IPS-NIHi11 (cell line): ENCODE measurements around the gene HSPA4L.

Experiments
- DNase-seq: peaks from one replicate; pipeline ENCODE4 v3.0.0; 2012; ENCODE audit warnings: mixed read lengths, low spot score

The HSPA4L gene

GRCh38 chr4:127783955-127784770 is 2.0 kb downstream of the HSPA4L start:
- no peak for DNase-seq

GRCh38 chr4:127788517-127788916 is 6.4 kb downstream of the HSPA4L start:
- DNase-seq = peak; percentile 32

- no peak for DNase-seq
Measured at GRCh38 chr4:127791391-127791790, 9.3 kb downstream of the HSPA4L start.

- no peak for DNase-seq
Measured at GRCh38 chr4:127793528-127793927, 11.4 kb downstream of the HSPA4L start.

GRCh38 chr4:127799711-127800110 is 17.6 kb downstream of the HSPA4L start:
- no peak for DNase-seq

GRCh38 chr4:127809173-127809800 is 27.2 kb downstream of the HSPA4L start:
- DNase-seq = no peak

- no peak for DNase-seq
Measured at GRCh38 chr4:127810551-127810950, 28.4 kb downstream of the HSPA4L start.

- no peak for DNase-seq
Measured at GRCh38 chr4:127822430-127822829, 40.3 kb downstream of the HSPA4L start.

GRCh38 chr4:127828121-127828520 is 46.0 kb downstream of the HSPA4L start:
- DNase-seq = no peak

- DNase-seq = no peak
Measured at GRCh38 chr4:127829014-127829413, 46.9 kb downstream of the HSPA4L start.

GRCh38 chr4:127832585-127832984 is 50.5 kb downstream of the HSPA4L start:
- no peak for DNase-seq

- DNase-seq = peak; percentile 13
Measured at GRCh38 chr4:127843704-127844600, 61.8 kb downstream of the HSPA4L start.

GRCh38 chr4:127844601-127845116 is 62.5 kb downstream of the HSPA4L start:
- DNase-seq = no peak

- no peak for DNase-seq
Measured at GRCh38 chr4:127846061-127846460, 63.9 kb downstream of the HSPA4L start.

GRCh38 chr4:127846765-127847164 is 64.6 kb downstream of the HSPA4L start:
- DNase-seq = no peak

GRCh38 chr4:127849505-127850234 is 67.5 kb downstream of the HSPA4L start:
- no peak for DNase-seq

- no peak for DNase-seq
Measured at GRCh38 chr4:127852661-127853060, 70.5 kb downstream of the HSPA4L start.

GRCh38 chr4:127856196-127856812 is 74.2 kb downstream of the HSPA4L start:
- DNase-seq = no peak

GRCh38 chr4:127856813-127857447 is 74.8 kb downstream of the HSPA4L start:
- peak; percentile 34 for DNase-seq

GRCh38 chr4:127857641-127858040 is 75.5 kb downstream of the HSPA4L start:
- DNase-seq = no peak

- no peak for DNase-seq
Measured at GRCh38 chr4:127868196-127868595, 86.1 kb downstream of the HSPA4L start.
